ENCODE measurements around the gene ZKSCAN2. TPM values are rescaled to one million over a fixed set of nuclear protein-coding genes. Genes with fewer than 3 reads are reported as not detected.

The ZKSCAN2 gene
- 1.4 and 1.8 TPM in 2 replicates for polyA plus RNA-seq (2011; rRNA removed)
- 4.5 and 5.5 TPM in 2 replicates for polyA minus RNA-seq (2011; rRNA and poly(A)+ RNA removed)

DNA sequence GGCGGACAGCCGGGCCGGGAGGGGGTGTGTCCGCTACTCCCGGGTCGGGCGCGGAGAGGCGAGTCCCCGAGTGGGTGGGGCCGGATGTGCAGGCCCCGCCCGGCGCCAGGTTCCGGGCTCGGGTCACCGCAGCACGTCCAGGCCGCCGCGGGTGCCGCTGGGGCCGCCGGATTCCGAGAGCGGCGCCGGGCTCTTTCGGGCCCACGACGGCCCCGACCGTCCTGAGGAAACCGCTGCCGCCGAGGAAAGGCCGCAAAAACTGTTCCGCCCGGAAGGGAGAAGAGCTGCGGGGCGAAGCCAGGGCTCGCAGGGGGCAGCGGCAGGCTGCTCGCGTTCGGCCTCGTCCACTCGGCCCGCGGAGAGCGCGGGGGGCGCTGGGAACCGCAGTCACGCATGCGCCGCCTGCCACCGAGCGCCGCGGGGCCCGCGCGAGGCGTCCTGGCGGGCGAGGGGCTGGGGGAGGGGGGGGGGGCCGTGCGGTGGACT lies at the start of gene ZKSCAN2:
Gene ZKSCAN2, minus strand, starts transcription at position 376 of the 486 bp plus-strand sequence. CDS start 718 bp downstream, outside the sequence.
- Histone ChIP-seq H3K4me3 (ENCODE audit: low read depth, low read length) (peak within 1 kb of the TSS; percentile 71), H3K36me3 (ENCODE audit: control insufficient read depth, insufficient read depth, low read length) (peaks cover 5% of the 10 kb centered on the region), H3K27me3 (ENCODE audit: control insufficient read depth, insufficient read depth, low read length) (no peaks in the 10 kb centered on the region)
- TF ChIP-seq, protein P1, sequence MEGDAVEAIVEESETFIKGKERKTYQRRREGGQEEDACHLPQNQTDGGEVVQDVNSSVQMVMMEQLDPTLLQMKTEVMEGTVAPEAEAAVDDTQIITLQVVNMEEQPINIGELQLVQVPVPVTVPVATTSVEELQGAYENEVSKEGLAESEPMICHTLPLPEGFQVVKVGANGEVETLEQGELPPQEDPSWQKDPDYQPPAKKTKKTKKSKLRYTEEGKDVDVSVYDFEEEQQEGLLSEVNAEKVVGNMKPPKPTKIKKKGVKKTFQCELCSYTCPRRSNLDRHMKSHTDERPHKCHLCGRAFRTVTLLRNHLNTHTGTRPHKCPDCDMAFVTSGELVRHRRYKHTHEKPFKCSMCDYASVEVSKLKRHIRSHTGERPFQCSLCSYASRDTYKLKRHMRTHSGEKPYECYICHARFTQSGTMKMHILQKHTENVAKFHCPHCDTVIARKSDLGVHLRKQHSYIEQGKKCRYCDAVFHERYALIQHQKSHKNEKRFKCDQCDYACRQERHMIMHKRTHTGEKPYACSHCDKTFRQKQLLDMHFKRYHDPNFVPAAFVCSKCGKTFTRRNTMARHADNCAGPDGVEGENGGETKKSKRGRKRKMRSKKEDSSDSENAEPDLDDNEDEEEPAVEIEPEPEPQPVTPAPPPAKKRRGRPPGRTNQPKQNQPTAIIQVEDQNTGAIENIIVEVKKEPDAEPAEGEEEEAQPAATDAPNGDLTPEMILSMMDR (IDR thresholded peaks at IDR 0.05; ENCODE audit: insufficient read depth, low read depth, low read length), result no peak
- peak; percentile 37 for DNase-seq (ENCODE audit: low read depth)
- CTCF ChIA-PET, result interaction anchor here (1.3 kb wide), 1 partner anchor 15 kb away, joined by 3 read pairs; no protein-coding TSS in a partner anchor
- POLR2A ChIA-PET, result no interaction called here

DNA sequence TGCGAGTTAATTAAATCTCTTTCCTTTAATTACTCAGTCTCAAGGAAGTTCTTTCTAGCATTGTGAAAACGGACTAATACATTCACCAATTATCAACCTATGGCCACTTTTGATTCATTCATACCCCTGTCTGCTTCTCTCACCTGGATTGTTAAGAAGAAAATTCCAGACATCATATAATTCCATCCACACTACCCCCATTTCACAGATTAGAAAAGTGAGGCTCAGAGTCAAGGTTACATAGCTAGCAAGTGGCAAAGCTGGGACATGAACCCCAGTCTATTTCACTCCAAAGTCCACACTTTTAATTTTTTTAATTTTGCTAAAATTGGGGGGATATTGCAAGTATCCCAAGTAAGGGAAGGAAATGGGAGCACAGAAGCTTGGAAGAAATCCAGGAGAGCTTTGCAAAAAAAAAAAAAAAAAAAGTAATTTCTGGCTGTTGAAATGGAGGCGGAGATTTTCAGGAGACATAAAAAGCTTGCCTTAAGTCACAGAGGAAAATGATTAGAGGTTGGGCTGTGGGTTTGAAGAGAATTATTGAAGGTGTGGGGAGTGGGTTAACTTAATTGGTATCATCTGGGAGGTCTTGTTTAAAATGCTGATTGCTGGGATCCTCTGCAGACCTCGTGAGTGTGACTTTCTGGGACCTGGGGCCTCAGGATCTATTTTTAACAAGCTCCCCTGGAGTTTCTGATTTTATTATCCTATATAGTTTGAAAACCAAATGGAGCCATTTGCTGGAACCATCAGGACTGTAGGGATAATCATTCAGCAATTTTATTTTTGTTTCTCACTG lies 42.3 kb upstream of the ZKSCAN2 start:
- ChIA-PET CTCF (interaction anchor here (0.6 to 1.0 kb wide), 2 partner anchors 12 to 67 kb away, joined by 3 read pairs; no protein-coding TSS in a partner anchor), POLR2A (interaction anchor here (0.6 kb wide), 1 partner anchor 9 kb away, joined by 5 read pairs; no protein-coding TSS in a partner anchor)
- DNase-seq (ENCODE audit: low read depth), result no peak
- H3K36me3 ChIP-seq (ENCODE audit: control insufficient read depth, insufficient read depth, low read length), result no peaks in the 10 kb centered on the region
- no peak overlapping the region for H3K4me3 ChIP-seq (ENCODE audit: low read depth, low read length)
- TF ChIP-seq, protein P1 (IDR thresholded peaks at IDR 0.05; ENCODE audit: insufficient read depth, low read depth, low read length), result no peak
- no peaks in the 10 kb centered on the region for H3K27me3 ChIP-seq (ENCODE audit: control insufficient read depth, insufficient read depth, low read length)

DNA sequence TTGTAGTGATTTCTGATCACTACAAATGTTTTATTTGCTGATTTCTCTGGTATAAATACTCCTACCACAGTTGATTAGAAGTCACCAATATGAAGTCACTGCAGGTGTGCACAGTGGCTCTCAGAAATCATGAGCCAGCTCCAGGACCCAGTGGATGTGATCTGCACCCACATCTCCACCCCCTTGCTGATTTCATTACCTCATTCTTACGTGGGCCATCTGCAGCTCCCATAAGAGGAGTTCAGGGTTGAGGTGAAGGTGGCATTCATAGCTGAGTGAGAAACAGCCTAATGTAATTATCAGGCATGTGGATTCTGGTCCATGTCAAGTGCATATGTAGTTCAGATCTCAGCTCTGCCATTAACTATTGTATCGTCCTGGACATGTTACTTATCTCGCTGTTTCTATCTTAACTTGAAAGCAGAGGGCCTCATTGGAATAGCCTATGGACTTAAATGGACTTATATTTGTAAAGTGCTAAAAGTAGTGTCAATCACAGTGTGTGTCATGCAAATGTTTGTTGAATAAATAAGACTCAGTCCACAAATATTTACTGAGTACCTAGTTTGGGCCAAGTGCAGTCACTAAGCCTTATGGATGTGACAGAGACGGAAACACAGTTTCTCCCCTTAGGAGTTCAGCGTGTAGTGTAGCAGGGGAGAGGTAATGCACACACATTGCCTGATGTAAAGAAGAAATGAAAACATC lies 40.7 kb upstream of the ZKSCAN2 start:
- TF ChIP-seq, protein P1 (IDR thresholded peaks at IDR 0.05; ENCODE audit: insufficient read depth, low read depth, low read length), result no peak
- no peak for DNase-seq (ENCODE audit: low read depth)
- CTCF ChIA-PET, result interaction anchor here (1.0 kb wide), 1 partner anchor 22 kb away, joined by 3 read pairs; no protein-coding TSS in a partner anchor
- POLR2A ChIA-PET, result no interaction called here
- no peaks in the 10 kb centered on the region for H3K27me3 ChIP-seq (ENCODE audit: control insufficient read depth, insufficient read depth, low read length)
- H3K36me3 ChIP-seq (ENCODE audit: control insufficient read depth, insufficient read depth, low read length), result no peaks in the 10 kb centered on the region
- no peak overlapping the region for H3K4me3 ChIP-seq (ENCODE audit: low read depth, low read length)

DNA sequence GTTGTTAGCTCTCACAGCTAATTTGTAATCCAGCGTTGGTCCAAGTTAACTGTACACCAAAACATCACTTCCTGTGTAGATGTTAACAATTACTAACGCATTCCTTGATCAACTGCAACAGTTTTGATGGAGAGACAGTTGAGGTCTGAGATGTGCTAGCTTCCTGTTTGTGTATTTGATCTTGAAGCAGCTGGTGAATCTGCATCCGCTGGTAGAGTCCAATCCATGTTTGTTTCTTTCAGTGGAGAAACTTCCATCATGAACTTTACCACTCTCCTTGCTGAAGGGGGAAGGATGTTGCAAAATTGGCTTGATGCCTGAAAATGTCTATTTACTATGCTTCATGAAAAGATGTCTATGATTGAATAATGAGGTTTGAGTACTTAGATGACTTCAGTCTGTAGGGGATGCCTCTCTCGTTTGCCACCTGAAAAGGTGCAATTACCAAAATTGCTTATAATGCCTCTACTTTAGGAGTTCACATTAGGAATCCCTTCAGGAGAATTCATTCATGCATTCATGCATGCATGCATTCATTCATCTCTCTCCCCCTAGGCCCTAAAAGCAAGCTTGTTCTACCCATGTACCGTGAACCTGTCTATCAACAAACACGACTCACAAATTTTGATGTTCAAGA lies 39.6 kb upstream of the ZKSCAN2 start:
- CTCF ChIA-PET, result no interaction called here
- no peaks in the 10 kb centered on the region for H3K36me3 ChIP-seq (ENCODE audit: control insufficient read depth, insufficient read depth, low read length)
- TF ChIP-seq, protein P1 (IDR thresholded peaks at IDR 0.05; ENCODE audit: insufficient read depth, low read depth, low read length), result no peak
- POLR2A ChIA-PET, result no interaction called here
- DNase-seq (ENCODE audit: low read depth), result no peak
- H3K27me3 ChIP-seq (ENCODE audit: control insufficient read depth, insufficient read depth, low read length), result no peaks in the 10 kb centered on the region
- no peak overlapping the region for H3K4me3 ChIP-seq (ENCODE audit: low read depth, low read length)

Data from BJ (cell line).